ENCODE measurements around the gene PI16. TPM values are rescaled to one million over a fixed set of nuclear protein-coding genes. Genes with fewer than 3 reads are reported as not detected.

The PI16 gene
- total and polyA plus RNA-seq, 2 donors (not counting 3 experiments of a cell fraction or from before 2014, with no cell fraction given): 0.14 TPM; not detected in 1

DNA sequence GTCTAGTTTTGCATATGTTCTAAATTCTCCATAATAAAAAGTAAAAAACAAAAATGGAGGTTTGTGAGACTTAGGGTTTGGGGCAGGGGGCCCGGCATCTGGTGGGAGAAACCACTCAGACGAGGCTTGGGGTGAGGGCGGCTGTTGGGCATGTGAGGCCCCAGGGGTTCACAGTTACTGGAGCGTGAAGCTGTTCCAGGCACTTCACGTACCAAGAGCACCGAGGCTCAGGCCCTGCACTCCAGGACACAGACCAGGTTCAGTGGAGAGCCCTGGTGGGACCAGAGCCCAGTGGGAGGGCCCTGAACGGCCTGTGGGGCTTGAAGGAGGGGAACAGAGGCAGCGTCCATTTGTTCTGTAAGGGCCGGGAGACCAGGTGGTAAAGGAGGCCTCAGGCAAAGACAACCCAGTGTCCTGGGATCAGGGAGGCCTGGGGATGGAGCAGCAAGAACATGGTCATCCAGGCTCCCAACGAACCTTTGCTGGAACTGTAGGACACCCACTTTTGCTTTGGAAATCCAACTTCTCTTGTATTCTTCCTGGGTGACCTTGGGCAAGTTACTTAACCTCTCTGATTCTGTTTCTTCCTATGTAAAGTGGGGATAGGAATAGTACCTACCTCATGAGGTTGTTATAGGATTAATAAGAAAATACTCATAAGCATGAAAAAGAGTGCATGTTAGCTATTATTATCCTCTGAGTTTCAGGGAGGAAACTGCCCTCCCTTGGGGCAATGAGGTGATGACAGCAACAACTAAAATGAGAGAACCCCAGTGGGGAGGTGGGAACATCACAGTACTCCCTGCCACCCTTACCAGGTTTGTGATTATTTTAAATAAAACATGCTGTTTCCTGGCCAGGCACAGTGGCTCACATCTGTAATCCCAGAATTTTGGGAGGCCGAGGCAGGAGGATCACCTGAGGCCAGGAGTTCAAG is 49.8 kb downstream of the PI16 start:
- ChIA-PET POLR2A (no interaction called here), CTCF (interaction anchor here (0.7 kb wide), 1 partner anchor 25 kb away, joined by 3 read pairs; no protein-coding TSS in a partner anchor)
- no peaks in the 10 kb centered on the region for H3K9me3 ChIP-seq (replicated peaks; ENCODE audit: control insufficient read depth, insufficient read depth, low read length)
- no peak overlapping the region for H3K4me3 ChIP-seq (replicated peaks in 1 of 3; ENCODE audit: insufficient read depth in 1 of 3, low read depth in 1 of 3, low read length in 3 of 3)
- FAIRE-seq (no peak), DNase-seq (ENCODE audit: low read depth, low spot score) (no peak)
- H3K79me2 ChIP-seq (ENCODE audit: control insufficient read depth, insufficient read depth, low read length): no peaks in the 10 kb centered on the region
- peaks cover 0 to 6% of the 10 kb centered on the region in 2 experiments for H3K27me3 ChIP-seq (ENCODE audit: control insufficient read depth in 2 of 2, insufficient read depth in 2 of 2, low read length in 2 of 2)
- intact Hi-C loops (cut with micrococcal nuclease) (no loop called here), dilution Hi-C loops (cut with MboI; ENCODE audit: extremely low pct_ligation_motif_present, low sequenced_read_pairs) (no loop called here)
- no peaks in the 10 kb centered on the region for H3K9me1 ChIP-seq (replicated peaks; ENCODE audit: control insufficient read depth, extremely low read depth, insufficient read depth, low read length)
- no peaks in the 10 kb centered on the region for H3K4me1 ChIP-seq (ENCODE audit: control insufficient read depth, extremely low read depth, insufficient read depth, low read length)
- H2AFZ ChIP-seq (ENCODE audit: low read depth, low read length): no peak overlapping the region
- no peak overlapping the region for H3K9ac ChIP-seq (replicated peaks; ENCODE audit: extremely low read depth, insufficient read depth, low read length)
- BruUV-seq (replicated peaks): no TSS peak
- no peak overlapping the region for H3K4me2 ChIP-seq (ENCODE audit: insufficient read depth, low read length)
- no peaks in the 10 kb centered on the region for H4K20me1 ChIP-seq (replicated peaks; ENCODE audit: control insufficient read depth, extremely low read depth, insufficient read depth, low read length)
- TF ChIP-seq GATA2 (IDR thresholded peaks at IDR 0.05; ENCODE audit: insufficient read depth, insufficient read length, low read depth, low read length) (no peak), POLR2A (IDR thresholded peaks at IDR 0.05; ENCODE audit: low read depth, low read length) (no peak), MYC (IDR thresholded peaks at IDR 0.05; ENCODE audit: low read depth, low read length) (no peak)
- H3K36me3 ChIP-seq (ENCODE audit: control insufficient read depth in 2 of 2, extremely low read depth in 1 of 2, insufficient read depth in 2 of 2, low read length in 2 of 2): no peaks in the 10 kb centered on the region
- H3K27ac ChIP-seq (ENCODE audit: insufficient read depth, low read depth, low read length): no peak overlapping the region

DNA sequence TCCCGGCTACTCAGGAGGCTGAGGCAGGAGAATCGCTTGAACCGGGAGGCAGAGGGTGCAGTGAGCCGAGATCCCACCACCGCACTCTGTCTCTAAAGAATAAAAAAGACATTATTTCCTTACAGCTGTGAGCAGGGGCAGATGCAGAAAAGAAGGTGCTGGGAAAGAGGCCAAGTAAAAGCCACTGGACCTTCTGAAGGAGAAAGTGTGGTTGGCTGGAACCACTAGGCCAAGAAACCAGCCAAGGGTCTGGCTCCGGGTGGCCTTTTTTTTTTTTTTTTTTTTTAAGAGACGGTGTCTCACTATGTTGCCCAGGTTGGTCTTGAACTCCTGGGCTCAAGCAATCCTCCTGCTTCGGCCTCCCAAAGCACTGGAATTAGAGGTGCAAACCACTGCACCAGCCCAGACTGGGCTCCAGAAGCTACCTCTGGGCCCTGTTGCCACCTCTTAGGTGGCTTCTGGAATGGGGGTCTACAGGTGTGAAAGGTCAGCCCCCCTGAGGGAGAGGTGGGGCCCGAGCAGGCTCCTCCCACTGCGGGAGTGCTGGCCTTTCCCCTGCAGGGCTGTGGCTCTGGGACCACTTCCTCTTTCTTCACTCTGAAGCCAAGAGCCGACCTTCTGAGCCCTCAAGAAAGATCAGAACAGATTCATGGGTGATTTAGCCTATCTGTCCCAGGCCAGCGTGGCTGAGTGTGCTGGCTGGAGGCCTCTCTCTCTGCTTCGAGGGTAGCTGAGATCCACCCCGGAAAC is 50.7 kb downstream of the PI16 start, which contains the start of gene FGD2:
FGD2 (plus strand) TSS at position 595 of the 750 bp plus-strand sequence. CDS start 163 bp downstream, outside the sequence.
- no peaks in the 10 kb centered on the region for H3K79me2 ChIP-seq (ENCODE audit: control insufficient read depth, insufficient read depth, low read length)
- no peaks in the 10 kb centered on the region for H3K4me1 ChIP-seq (ENCODE audit: control insufficient read depth, extremely low read depth, insufficient read depth, low read length)
- H4K20me1 ChIP-seq (replicated peaks; ENCODE audit: control insufficient read depth, extremely low read depth, insufficient read depth, low read length): no peaks in the 10 kb centered on the region
- dilution Hi-C loops (cut with MboI; ENCODE audit: extremely low pct_ligation_motif_present, low sequenced_read_pairs): no loop called here
- no peak within 1 kb of the TSS for H3K4me3 ChIP-seq (replicated peaks in 1 of 3; ENCODE audit: insufficient read depth in 1 of 3, low read depth in 1 of 3, low read length in 3 of 3)
- intact Hi-C loops (cut with micrococcal nuclease): no loop called here
- no peak for DNase-seq (ENCODE audit: low read depth, low spot score)
- no peak within 1 kb of the TSS for H2AFZ ChIP-seq (ENCODE audit: low read depth, low read length)
- no peak within 1 kb of the TSS for H3K4me2 ChIP-seq (ENCODE audit: insufficient read depth, low read length)
- no peaks in the 10 kb centered on the region for H3K36me3 ChIP-seq (ENCODE audit: control insufficient read depth in 2 of 2, extremely low read depth in 1 of 2, insufficient read depth in 2 of 2, low read length in 2 of 2)
- CTCF ChIA-PET: interaction anchor here (2.4 kb wide), 1 partner anchor 13 kb away, joined by 33 read pairs; no protein-coding TSS in a partner anchor
- no peaks in the 10 kb centered on the region for H3K9me1 ChIP-seq (replicated peaks; ENCODE audit: control insufficient read depth, extremely low read depth, insufficient read depth, low read length)
- peaks cover 0 to 6% of the 10 kb centered on the region in 2 experiments for H3K27me3 ChIP-seq (ENCODE audit: control insufficient read depth in 2 of 2, insufficient read depth in 2 of 2, low read length in 2 of 2)
- BruUV-seq (replicated peaks): no TSS peak
- H3K9me3 ChIP-seq (replicated peaks; ENCODE audit: control insufficient read depth, insufficient read depth, low read length): no peaks in the 10 kb centered on the region
- POLR2A ChIA-PET: no interaction called here
- no peak within 1 kb of the TSS for H3K9ac ChIP-seq (replicated peaks; ENCODE audit: extremely low read depth, insufficient read depth, low read length)
- no peak within 1 kb of the TSS for H3K27ac ChIP-seq (ENCODE audit: insufficient read depth, low read depth, low read length)
- no peak for TF ChIP-seq JUN (IDR thresholded peaks at IDR 0.05; ENCODE audit: borderline replicate concordance, insufficient read depth, insufficient read length, low read depth)
- no peak for TF ChIP-seq MYC (IDR thresholded peaks at IDR 0.05; ENCODE audit: low read depth, low read length)
- TF ChIP-seq EZH2 (IDR thresholded peaks at IDR 0.05; ENCODE audit: borderline replicate concordance, low read depth, low read length, severe bottlenecking): no peak
- no peak for FAIRE-seq
